HepG2 (cell line): ENCODE results near the gene TRMU. TPM values are rescaled to one million over a fixed set of nuclear protein-coding genes. Genes with fewer than 3 reads are reported as not detected.

ENCODE experiments used
- CBFB ChIP-seq: sonication (generic); formaldehyde crosslinking; IDR thresholded peaks from 2 replicates; pipeline ENCODE4 v1.4.0; 2020; ENCODE audit warnings: missing genetic modification reagents
- CHD4 ChIP-seq: fragments of 200-600 bp; sonication (generic); IDR thresholded peaks from 2 replicates; pipeline ENCODE4 v1.7.0; 2017; ENCODE audit warnings: mild to moderate bottlenecking, low read length, borderline replicate concordance
- ETV5 ChIP-seq: IDR thresholded peaks from 2 replicates; pipeline ENCODE4 v1.6.1; 2018; ENCODE audit warnings: missing biosample characterization, missing genetic modification reagents, inconsistent platforms, borderline replicate concordance
- FOXA3 ChIP-seq: IDR thresholded peaks from 2 replicates; pipeline ENCODE4 v1.6.1; 2016; ENCODE audit warnings: missing genetic modification reagents, missing compliant biosample characterization
- GATA4 ChIP-seq: sonication (generic); IDR thresholded peaks from 2 replicates; pipeline ENCODE4 v1.6.1; 2016; ENCODE audit warnings: antibody characterized with exemption, low read depth, borderline replicate concordance
- HNRNPH1 ChIP-seq: fragments of 200-400 bp; formaldehyde crosslinking; optimal IDR thresholded peaks from 2 replicates; pipeline ENCODE3; 2017; ENCODE audit warnings: mild to moderate bottlenecking, low read depth, low read length
- IRX3 ChIP-seq: sonication (generic); formaldehyde crosslinking; IDR thresholded peaks from 2 replicates; pipeline ENCODE4 v1.8.1; 2023; ENCODE audit warnings: mild to moderate bottlenecking, low read depth, missing genetic modification reagents, borderline replicate concordance
- JUND ChIP-seq: sonication (generic); formaldehyde crosslinking; IDR thresholded peaks from 2 replicates; pipeline ENCODE4 v1.8.0; 2022; ENCODE audit warnings: mild to moderate bottlenecking, missing genetic modification reagents
- KMT2A ChIP-seq: sonication (generic); formaldehyde crosslinking; IDR thresholded peaks from 2 replicates; pipeline ENCODE4 v1.4.0; 2020; ENCODE audit warnings: missing genetic modification reagents
- MEIS2 ChIP-seq: sonication (generic); formaldehyde crosslinking; IDR thresholded peaks from 2 replicates; pipeline ENCODE4 v1.9.0; 2021; ENCODE audit warnings: mild to moderate bottlenecking, missing genetic modification reagents
- MZF1 ChIP-seq: sonication (generic); formaldehyde crosslinking; IDR thresholded peaks from 2 replicates; pipeline ENCODE4 v1.8.1; 2023; ENCODE audit warnings: mild to moderate bottlenecking, missing genetic modification reagents, borderline replicate concordance
- NCOA2 ChIP-seq: sonication (generic); formaldehyde crosslinking; IDR thresholded peaks from 2 replicates; pipeline ENCODE4 v1.8.0; 2022; ENCODE audit warnings: inconsistent platforms
- NFYC ChIP-seq: IDR thresholded peaks from 2 replicates; pipeline ENCODE4 v1.6.1; 2016; ENCODE audit warnings: missing genetic modification reagents, missing compliant biosample characterization
- PLRG1 ChIP-seq: fragments of 450-650 bp; conservative IDR thresholded peaks from 2 replicates; pipeline ENCODE4 v1.6.1; 2016
- RBAK ChIP-seq: sonication (generic); formaldehyde crosslinking; IDR thresholded peaks from 2 replicates; pipeline ENCODE4 v1.5.1; 2020; ENCODE audit warnings: mild to moderate bottlenecking, missing genetic modification reagents
- RFX5 ChIP-seq: IDR thresholded peaks from 2 replicates; pipeline ENCODE4 v1.6.1; 2011; ENCODE audit warnings: low read depth, low read length, improper control_type of control experiment
- RXRA ChIP-seq: sonication (generic); formaldehyde crosslinking; IDR thresholded peaks from 2 replicates; pipeline ENCODE4 v1.5.1; 2020; ENCODE audit warnings: missing genetic modification reagents
- TBX2 ChIP-seq: sonication (generic); formaldehyde crosslinking; IDR thresholded peaks from 2 replicates; pipeline ENCODE4 v1.5.0; 2020; ENCODE audit warnings: missing genetic modification reagents, mild to moderate bottlenecking, borderline replicate concordance
- TMF1 ChIP-seq: sonication (generic); formaldehyde crosslinking; IDR thresholded peaks from 2 replicates; pipeline ENCODE4 v1.8.1; 2022; ENCODE audit warnings: low read depth, missing genetic modification reagents
- YEATS2 ChIP-seq: sonication (generic); formaldehyde crosslinking; IDR thresholded peaks from 2 replicates; pipeline ENCODE4 v1.4.0; 2020; ENCODE audit warnings: missing genetic modification reagents, borderline replicate concordance
- ZNF292 ChIP-seq: sonication (generic); formaldehyde crosslinking; IDR thresholded peaks from 2 replicates; pipeline ENCODE4 v1.8.1; 2022; ENCODE audit warnings: mild to moderate bottlenecking, low read depth, missing genetic modification reagents, borderline replicate concordance
- ZNF607 ChIP-seq: sonication (generic); formaldehyde crosslinking; IDR thresholded peaks from 2 replicates; pipeline ENCODE4 v1.5.1; 2020; ENCODE audit warnings: missing genetic modification reagents, mild to moderate bottlenecking, borderline replicate concordance
- ZNF720 ChIP-seq: sonication (generic); formaldehyde crosslinking; IDR thresholded peaks from 2 replicates; pipeline ENCODE4 v1.4.0; 2020; ENCODE audit warnings: missing genetic modification reagents
- ZNF850 ChIP-seq: sonication (generic); formaldehyde crosslinking; conservative IDR thresholded peaks from 2 replicates; pipeline ENCODE4 v1.9.0; 2021; ENCODE audit warnings: mild to moderate bottlenecking, missing genetic modification reagents
- polyA plus RNA-seq, 8 experiments: library from polyadenylated mRNA; depleted of rRNA in 3 of 8; stranded (reverse) in 7 of 8; unstranded in 1 of 8; fragments of >200 nt; fragmentation: Illumina TruSeq in 4 of 8; extraction: Trizol in 4 of 8; gene quantifications; 2 replicates each; pipeline versions ENCODE4 v1.2.1 to v1.2.3, GENCODE V29; 2011 to 2016; ENCODE audit warnings: low read depth in 4 of 8, missing spikeins in 1 of 8, mixed read lengths in 1 of 8; ENCODE audit not compliant: insufficient read depth in 1 of 8
- total RNA-seq, 5 experiments: library from RNA; depleted of rRNA; stranded (reverse); fragments of >200 nt; fragmentation: Illumina TruSeq; extraction: Trizol; gene quantifications; 2 replicates each; pipeline ENCODE4 v1.2.3, GENCODE V29; 2016; ENCODE audit warnings: low read depth in 1 of 5
- TF ChIP-seq, protein P1 (sequence below): sonication (generic); formaldehyde crosslinking; IDR thresholded peaks from 2 replicates; pipeline ENCODE4 v1.5.0; 2020; ENCODE audit warnings: missing genetic modification reagents
- TF ChIP-seq, protein P2 (sequence below): fragments of 450-650 bp; IDR thresholded peaks from 2 replicates; pipeline ENCODE4 v1.6.1; 2016
- TF ChIP-seq, protein P3 (sequence below): IDR thresholded peaks from 2 replicates; pipeline ENCODE4 v1.6.1; 2016; ENCODE audit warnings: low read depth
- TF ChIP-seq, protein P4 (sequence below): sonication (generic); formaldehyde crosslinking; IDR thresholded peaks from 2 replicates; pipeline ENCODE4 v1.5.1; 2020; ENCODE audit warnings: missing genetic modification reagents, mild to moderate bottlenecking, borderline replicate concordance

Gene TRMU
- total and polyA plus RNA-seq, 2 of the 13 experiments (the other 11 are each of a cell fraction or from before 2014, with no cell fraction given): 31.0 to 50.2 TPM

DNA sequence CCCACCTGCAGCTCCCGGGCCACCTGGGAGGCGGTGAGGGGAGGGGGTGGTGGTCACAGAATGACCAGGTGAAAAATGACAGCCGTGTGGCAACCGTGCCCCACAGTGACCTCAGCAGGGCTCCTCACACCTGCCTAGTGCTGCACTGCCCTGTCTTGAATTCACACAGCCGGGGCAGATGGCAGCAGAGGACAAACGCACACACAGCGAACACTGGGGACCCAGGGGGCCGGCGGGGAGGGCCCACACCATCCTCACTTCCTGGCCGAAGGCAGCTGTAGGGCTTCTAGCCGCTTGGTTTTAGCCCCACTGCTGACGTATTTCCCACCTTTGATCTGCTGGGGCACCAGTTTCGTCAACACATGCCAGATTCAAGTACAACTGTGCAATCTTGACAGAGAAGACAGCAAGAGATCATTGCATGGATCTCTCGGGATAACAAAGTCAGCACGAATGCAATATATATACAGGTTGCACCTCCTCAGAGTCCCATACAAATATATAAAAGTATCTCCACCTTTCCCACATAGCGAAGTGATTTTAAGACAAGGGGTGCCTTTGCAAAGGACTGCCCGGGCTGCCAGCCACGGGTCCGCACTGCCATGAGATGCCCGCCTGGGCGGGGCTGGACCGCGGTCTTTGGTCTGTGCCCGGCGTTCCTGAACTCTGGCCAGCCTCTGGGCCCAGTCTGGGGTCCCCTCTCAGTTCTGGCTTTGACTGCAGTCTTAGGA lies 26.9 kb downstream of the TRMU start (continued):
- TF ChIP-seq RFX5 (no peak), CBFB (CRISPR knock-in tag) (no peak), TBX2 (CRISPR knock-in tag) (no peak; the same call in 1 of the 2 replicates), JUND (CRISPR knock-in tag) (no peak), HNRNPH1 (no peak), RXRA (CRISPR knock-in tag) (peak; percentile 50; the same call in 1 of the 2 replicates), NCOA2 (CRISPR knock-in tag) (peak; percentile 44; the same call in 1 of the 2 replicates), NFYC (CRISPR knock-in tag) (0 out of 2 replicates have a peak, but pooled peaks have one; percentile 13), MZF1 (CRISPR knock-in tag) (no peak), ETV5 (CRISPR knock-in tag) (peak; percentile 66; the same call in 1 of the 2 replicates), YEATS2 (CRISPR knock-in tag) (no peak), ZNF292 (peak; percentile 69; the same call in 1 of the 2 replicates), ZNF850 (CRISPR knock-in tag) (no peak), CHD4 (0 out of 2 replicates have a peak, but pooled peaks have one; percentile 12), TMF1 (CRISPR knock-in tag) (no peak), GATA4 (no peak), ZNF720 (CRISPR knock-in tag) (no peak), PLRG1 (no peak), MEIS2 (CRISPR knock-in tag) (no peak), IRX3 (CRISPR knock-in tag) (no peak), ZNF607 (CRISPR knock-in tag) (no peak), RBAK (CRISPR knock-in tag) (no peak), FOXA3 (peak; percentile 52; the same call in 1 of the 2 replicates), KMT2A (CRISPR knock-in tag) (no peak)
- TF ChIP-seq, protein P1, sequence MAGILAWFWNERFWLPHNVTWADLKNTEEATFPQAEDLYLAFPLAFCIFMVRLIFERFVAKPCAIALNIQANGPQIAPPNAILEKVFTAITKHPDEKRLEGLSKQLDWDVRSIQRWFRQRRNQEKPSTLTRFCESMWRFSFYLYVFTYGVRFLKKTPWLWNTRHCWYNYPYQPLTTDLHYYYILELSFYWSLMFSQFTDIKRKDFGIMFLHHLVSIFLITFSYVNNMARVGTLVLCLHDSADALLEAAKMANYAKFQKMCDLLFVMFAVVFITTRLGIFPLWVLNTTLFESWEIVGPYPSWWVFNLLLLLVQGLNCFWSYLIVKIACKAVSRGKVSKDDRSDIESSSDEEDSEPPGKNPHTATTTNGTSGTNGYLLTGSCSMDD (CRISPR knock-in tag): no peak
- TF ChIP-seq, protein P2, sequence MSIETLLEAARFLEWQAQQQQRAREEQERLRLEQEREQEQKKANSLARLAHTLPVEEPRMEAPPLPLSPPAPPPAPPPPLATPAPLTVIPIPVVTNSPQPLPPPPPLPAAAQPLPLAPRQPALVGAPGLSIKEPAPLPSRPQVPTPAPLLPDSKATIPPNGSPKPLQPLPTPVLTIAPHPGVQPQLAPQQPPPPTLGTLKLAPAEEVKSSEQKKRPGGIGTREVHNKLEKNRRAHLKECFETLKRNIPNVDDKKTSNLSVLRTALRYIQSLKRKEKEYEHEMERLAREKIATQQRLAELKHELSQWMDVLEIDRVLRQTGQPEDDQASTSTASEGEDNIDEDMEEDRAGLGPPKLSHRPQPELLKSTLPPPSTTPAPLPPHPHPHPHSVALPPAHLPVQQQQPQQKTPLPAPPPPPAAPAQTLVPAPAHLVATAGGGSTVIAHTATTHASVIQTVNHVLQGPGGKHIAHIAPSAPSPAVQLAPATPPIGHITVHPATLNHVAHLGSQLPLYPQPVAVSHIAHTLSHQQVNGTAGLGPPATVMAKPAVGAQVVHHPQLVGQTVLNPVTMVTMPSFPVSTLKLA: no peak
- TF ChIP-seq, protein P3, sequence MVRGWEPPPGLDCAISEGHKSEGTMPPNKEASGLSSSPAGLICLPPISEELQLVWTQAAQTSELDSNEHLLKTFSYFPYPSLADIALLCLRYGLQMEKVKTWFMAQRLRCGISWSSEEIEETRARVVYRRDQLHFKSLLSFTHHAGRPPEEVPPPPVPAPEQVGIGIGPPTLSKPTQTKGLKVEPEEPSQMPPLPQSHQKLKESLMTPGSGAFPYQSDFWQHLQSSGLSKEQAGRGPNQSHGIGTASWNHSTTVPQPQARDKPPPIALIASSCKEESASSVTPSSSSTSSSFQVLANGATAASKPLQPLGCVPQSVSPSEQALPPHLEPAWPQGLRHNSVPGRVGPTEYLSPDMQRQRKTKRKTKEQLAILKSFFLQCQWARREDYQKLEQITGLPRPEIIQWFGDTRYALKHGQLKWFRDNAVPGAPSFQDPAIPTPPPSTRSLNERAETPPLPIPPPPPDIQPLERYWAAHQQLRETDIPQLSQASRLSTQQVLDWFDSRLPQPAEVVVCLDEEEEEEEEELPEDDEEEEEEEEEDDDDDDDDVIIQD (CRISPR knock-in tag): 0 out of 2 replicates have a peak, but pooled peaks have one; percentile 11
- TF ChIP-seq, protein P4, sequence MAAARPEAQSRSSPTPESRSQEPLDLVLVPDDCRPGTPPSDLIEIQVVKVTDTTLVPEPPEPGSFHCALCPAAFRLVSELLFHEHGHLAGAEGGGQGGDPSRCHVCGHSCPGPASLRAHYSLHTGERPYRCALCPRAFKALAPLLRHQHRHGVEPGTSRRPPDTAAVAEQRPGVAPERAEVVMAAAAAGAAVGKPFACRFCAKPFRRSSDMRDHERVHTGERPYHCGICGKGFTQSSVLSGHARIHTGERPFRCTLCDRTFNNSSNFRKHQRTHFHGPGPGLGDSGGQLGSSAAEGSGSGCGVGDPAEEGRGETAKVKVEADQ: peak; percentile 69; the same call in 1 of the 2 replicates
